Glomerular endothelial cell (primary cell): ENCODE measurements around the gene TLR8. TPM values are rescaled to one million over a fixed set of nuclear protein-coding genes. Genes with fewer than 3 reads are reported as not detected.

ENCODE experiments used
- DNase-seq: peaks from one replicate; pipeline ENCODE4 v3.0.0-alpha.2; 2011; ENCODE audit warnings: low read depth, low spot score; ENCODE audit errors: extremely low read depth
- total RNA-seq: library from RNA; depleted of rRNA; stranded (reverse); fragments of >200 nt; gene quantifications from 2 replicates; pipeline ENCODE4 v1.2.3, GENCODE V29; 2015

The TLR8 gene
- not detected in 2 replicates for total RNA-seq

DNA sequence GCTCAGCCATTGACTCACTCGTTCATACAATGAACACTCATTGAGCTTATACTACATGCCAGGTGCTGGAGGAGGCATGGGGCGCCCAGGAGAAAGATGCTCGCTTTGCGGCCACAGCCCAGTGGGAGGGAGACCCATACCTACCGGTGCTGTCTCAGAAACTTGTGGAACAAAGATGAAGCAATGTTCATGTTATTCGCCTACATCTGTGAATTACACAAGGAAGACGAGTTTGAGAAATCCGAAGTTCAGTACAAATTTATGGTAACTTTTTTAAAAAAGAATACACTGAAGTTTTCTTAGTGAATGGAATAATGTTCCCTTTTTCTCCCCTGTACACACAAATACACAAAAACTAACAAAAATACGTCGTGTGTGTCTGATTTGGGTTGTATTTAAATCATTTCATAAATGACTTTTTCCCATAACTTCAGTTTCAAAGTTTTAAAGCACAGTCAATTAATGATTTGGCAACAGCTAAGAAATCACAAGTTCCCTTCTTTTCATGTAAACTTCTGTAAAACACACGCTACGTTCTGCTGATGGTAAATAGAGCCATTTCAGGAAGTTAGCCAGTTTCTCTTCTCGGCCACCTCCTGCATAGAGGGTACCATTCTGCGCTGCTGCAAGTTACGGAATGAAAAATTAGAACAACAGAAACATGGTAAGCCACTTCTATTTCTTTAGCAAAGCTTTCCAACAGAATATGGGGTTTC lies at the start of gene TLR8:
Gene TLR8 (plus strand): TSS at position 575 of the 716 bp plus-strand sequence. CDS start 87 bp downstream, at position 662.
- DNase-seq = no peak

DNA sequence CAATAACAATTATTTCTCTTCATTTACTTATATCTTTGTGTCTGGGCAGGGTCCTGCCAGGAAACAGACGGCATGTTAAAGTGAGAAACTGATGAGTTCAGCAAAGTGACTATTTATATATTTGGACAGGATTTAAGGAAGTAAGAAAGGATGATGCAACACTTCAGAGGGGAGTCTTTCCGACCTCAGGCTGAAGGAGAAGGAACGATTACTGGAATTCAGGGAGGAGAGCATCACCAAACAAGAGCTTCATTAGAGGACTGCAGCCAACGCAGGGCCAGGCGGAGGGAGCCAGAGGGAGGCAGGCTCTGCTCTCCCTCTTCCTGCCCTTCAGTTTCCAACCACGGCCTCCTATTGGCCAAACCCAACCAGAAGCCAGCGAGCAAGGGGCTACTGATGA lies 41.1 kb upstream of the TLR8 start:
- no peak for DNase-seq

DNA sequence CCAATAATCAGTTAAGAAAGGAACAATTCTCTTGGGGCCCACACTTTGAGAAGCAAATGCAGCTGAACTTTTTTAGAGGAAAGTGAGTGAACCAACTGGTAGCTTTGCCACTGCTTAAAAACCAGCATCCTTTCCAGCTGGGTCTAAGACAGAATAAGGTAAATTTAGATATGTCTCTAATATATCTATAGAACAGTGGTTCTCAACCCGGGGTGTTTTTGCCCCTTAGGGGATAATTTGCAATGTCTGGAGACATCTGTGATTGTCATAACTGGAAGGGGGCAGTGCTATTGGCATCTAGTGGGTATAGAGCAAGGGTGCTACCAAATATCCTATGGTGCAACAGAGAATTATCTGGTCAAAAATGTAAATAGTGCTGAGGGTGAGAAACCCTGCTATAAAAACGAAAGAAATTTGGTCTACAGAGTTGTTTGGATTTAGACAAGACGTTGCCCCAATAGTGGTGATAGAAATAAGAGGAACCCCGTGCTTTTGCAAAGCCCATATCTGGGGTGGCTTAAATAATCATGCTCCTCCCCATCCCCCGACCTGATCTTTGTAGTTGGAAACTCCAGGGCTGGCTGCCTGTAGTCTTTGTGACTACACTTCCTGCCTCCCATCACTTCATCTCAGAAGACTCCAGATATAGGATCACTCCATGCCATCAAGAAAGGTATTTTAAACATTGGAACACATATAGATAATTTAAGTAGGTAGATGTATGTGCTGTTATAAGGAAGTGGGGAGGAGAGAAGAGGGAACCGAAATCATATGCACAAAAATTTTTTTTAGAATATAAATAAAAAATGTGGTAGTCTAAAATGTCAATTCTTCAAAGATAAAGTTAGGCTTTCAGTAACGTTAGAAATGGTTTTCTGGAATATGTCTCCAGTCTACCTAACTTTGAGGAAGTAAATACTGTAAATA lies 39.7 kb upstream of the TLR8 start, which contains the start of gene TLR7:
Gene TLR7 (plus strand): TSS at position 622 of the 927 bp plus-strand sequence. CDS start 507 bp downstream, outside the sequence.
- no peak for DNase-seq

GRCh38 chrX:12867685-12868084 lies 38.7 kb upstream of the TLR8 start:
- no peak for DNase-seq

- no peak for DNase-seq
Measured at GRCh38 chrX:12868747-12869146, 37.7 kb upstream of the TLR8 start.

- no peak for DNase-seq
Measured at GRCh38 chrX:12871257-12871656, 35.2 kb upstream of the TLR8 start.

GRCh38 chrX:12872741-12873140 lies 33.7 kb upstream of the TLR8 start:
- DNase-seq = no peak

GRCh38 chrX:12874581-12874980 lies 31.8 kb upstream of the TLR8 start:
- no peak for DNase-seq

DNA sequence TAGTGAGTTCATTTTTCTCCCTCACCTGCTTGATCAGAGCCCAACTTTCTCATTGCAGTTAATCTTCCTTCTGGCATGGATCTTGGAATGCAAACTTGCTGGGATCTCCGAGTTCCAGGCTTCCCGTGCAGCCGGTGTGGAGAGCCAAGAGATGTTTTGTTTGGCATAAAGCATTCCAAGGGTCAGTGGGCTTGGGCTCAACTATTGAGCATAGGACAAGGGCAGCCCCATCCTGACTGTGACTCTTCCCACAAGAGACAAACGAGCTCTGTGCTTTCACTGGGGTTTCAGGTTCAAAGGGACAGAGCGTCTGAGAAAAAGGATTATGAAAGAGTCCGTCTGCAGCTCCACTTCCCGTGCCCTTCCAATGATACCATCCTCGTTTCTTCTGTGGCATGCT lies 29.0 kb upstream of the TLR8 start:
- DNase-seq = no peak

GRCh38 chrX:12878536-12878935 lies 27.9 kb upstream of the TLR8 start:
- no peak for DNase-seq

GRCh38 chrX:12881914-12882313 lies 24.5 kb upstream of the TLR8 start:
- no peak for DNase-seq

DNA sequence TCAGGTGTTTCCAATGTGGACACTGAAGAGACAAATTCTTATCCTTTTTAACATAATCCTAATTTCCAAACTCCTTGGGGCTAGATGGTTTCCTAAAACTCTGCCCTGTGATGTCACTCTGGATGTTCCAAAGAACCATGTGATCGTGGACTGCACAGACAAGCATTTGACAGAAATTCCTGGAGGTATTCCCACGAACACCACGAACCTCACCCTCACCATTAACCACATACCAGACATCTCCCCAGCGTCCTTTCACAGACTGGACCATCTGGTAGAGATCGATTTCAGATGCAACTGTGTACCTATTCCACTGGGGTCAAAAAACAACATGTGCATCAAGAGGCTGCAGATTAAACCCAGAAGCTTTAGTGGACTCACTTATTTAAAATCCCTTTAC lies 20.9 kb upstream of the TLR8 start:
- no peak for DNase-seq

GRCh38 chrX:12886545-12886944 lies 19.9 kb upstream of the TLR8 start:
- no peak for DNase-seq

DNA sequence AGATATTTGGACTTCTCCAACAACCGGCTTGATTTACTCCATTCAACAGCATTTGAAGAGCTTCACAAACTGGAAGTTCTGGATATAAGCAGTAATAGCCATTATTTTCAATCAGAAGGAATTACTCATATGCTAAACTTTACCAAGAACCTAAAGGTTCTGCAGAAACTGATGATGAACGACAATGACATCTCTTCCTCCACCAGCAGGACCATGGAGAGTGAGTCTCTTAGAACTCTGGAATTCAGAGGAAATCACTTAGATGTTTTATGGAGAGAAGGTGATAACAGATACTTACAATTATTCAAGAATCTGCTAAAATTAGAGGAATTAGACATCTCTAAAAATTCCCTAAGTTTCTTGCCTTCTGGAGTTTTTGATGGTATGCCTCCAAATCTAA lies 19.3 kb upstream of the TLR8 start:
- no peak for DNase-seq

- no peak for DNase-seq
Measured at GRCh38 chrX:12887767-12888166, 18.7 kb upstream of the TLR8 start.

DNA sequence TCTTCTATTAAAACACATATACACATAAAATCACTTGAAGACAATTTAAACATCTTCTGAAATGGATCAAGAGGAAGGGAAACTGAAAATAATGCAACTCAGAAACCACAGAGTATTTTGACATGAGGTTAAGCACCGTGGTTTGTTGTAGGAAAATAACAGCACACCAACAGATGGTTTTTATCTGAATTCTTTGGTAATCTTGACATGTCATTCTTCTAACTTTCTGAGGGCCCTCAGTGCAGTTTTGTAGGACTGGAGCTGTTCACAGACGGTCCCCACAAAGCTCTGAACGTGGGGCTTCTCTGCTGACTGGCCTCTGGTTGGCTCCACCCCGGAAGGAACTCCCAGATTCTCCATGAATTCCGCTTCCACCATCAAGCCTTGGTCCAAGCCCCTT lies 16.0 kb upstream of the TLR8 start:
- no peak for DNase-seq

GRCh38 chrX:12891171-12891570 lies 15.2 kb upstream of the TLR8 start:
- no peak for DNase-seq

DNA sequence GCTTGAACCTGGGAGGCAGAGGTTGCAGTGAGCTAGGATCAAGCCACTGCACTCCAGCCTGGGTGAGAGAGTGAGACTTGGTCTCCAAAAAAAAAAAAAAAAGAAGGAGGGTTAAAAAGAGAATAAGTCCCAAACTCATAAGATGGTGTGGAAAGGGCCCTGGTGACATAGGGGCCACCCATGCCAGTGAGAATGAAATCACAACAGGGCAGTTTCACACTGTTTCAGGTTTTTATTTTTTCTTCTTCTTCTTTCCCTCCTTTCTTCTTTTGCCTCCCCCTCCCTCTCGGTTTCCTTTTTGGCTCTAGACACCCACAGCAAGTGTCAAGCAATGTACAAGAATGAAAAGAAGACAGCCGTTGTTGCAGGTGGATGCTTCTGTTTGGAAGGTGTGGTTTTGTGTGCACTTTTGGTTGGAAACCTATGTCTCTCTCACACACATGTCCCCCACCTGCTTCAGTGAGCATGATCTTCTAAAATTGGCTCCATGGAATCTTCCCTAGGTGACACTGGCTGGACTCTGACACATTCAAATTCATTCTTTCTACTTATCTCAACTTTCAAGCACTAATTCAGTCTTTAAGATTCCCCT lies 14.4 kb upstream of the TLR8 start:
- DNase-seq = no peak

- DNase-seq = no peak
Measured at GRCh38 chrX:12892716-12893115, 13.7 kb upstream of the TLR8 start.

- no peak for DNase-seq
Measured at GRCh38 chrX:12894074-12895030, 12.1 kb upstream of the TLR8 start.
